Vagina (tissue), 2 donors: ENCODE data around the gene DDX50.

Source experiments
- CTCF ChIP-seq, 3 experiments: fragments of 450-650 bp in 2 of 3; fragments of 200-600 bp in 1 of 3; sonication (generic) in 1 of 3; IDR thresholded peaks; one replicate each; pipeline ENCODE4 v1.5.1; 2017 to 2019; ENCODE audit warnings: antibody characterized with exemption in 3 of 3, mild to moderate bottlenecking in 2 of 3, moderate library complexity in 2 of 3
- POLR2A ChIP-seq, 2 donors: fragments of 450-650 bp; IDR thresholded peaks; one replicate each; pipeline ENCODE4 v1.6.1; 2017; ENCODE audit warnings: antibody characterized with exemption in 2 of 2, mild to moderate bottlenecking in 2 of 2, moderate library complexity in 2 of 2
- POLR2AphosphoS5 ChIP-seq, 2 donors: sonication (generic); formaldehyde crosslinking; IDR thresholded peaks; one replicate each; pipeline ENCODE4 v1.9.0; 2017; ENCODE audit warnings: antibody characterized with exemption in 2 of 2, mild to moderate bottlenecking in 2 of 2, low read depth in 1 of 2; ENCODE audit not compliant: insufficient read depth in 1 of 2

DNA sequence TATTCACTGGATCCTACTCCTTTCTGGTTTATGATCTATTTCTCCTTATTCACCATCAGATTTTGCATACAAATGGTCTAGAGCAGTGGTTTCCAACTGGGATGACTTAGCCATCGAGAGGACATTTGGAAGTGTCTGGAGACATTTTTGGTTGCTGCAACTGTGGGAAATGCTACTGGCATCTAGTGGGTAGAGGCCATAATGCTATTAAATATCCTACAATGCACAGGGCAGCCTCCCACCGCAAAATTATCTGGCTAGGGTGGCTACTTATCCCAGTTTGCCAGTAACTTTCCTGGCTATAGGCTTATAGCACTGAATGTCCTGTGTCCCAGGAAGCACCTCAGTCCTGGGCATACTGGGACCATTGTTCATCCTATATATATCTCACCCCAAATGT is 21.5 kb upstream of the DDX50 start:
- TF ChIP-seq CTCF (IDR thresholded peaks at IDR 0.05) (no peak), POLR2AphosphoS5 (IDR thresholded peaks at IDR 0.05; ENCODE audit: insufficient read depth in 1 of 2, low read depth in 1 of 2) (no peak), POLR2A (IDR thresholded peaks at IDR 0.05) (no peak)
